Effector memory CD4-positive, alpha-beta T cell (primary cell): ENCODE results near the gene PHF3.

ENCODE experiments used
- DNase-seq, 3 donors: peaks; one replicate each; pipeline ENCODE4 v3.0.0-alpha.2; 2020
- H3K27ac ChIP-seq: 2 replicates; pipeline ENCODE4 v1.7.0; 2013; ENCODE audit warnings: mild to moderate bottlenecking, low read length, moderate library complexity; ENCODE audit not compliant: insufficient read depth, poor library complexity, severe bottlenecking
- H3K27me3 ChIP-seq: replicated peaks from 2 replicates; pipeline ENCODE4 v1.7.0; 2013; ENCODE audit warnings: mild to moderate bottlenecking, low read length; ENCODE audit not compliant: insufficient read depth, control insufficient read depth, poor library complexity, severe bottlenecking
- H3K36me3 ChIP-seq: 2 replicates; pipeline ENCODE4 v1.7.0; 2013; ENCODE audit warnings: mild to moderate bottlenecking, low read length, moderate library complexity; ENCODE audit not compliant: control insufficient read depth, insufficient read depth
- H3K4me1 ChIP-seq: 2 replicates; pipeline ENCODE4 v1.7.0; 2013; ENCODE audit warnings: low read length, mild to moderate bottlenecking; ENCODE audit not compliant: control insufficient read depth, insufficient read depth, poor library complexity, severe bottlenecking
- H3K4me3 ChIP-seq: 2 replicates; pipeline ENCODE4 v1.7.0; 2013; ENCODE audit warnings: low read length, low read depth, mild to moderate bottlenecking; ENCODE audit not compliant: insufficient read depth, poor library complexity, severe bottlenecking
- H3K9me3 ChIP-seq: 2 replicates; pipeline ENCODE4 v1.7.0; 2013; ENCODE audit warnings: mild to moderate bottlenecking, low read length, moderate library complexity; ENCODE audit not compliant: control insufficient read depth

Gene PHF3

DNA sequence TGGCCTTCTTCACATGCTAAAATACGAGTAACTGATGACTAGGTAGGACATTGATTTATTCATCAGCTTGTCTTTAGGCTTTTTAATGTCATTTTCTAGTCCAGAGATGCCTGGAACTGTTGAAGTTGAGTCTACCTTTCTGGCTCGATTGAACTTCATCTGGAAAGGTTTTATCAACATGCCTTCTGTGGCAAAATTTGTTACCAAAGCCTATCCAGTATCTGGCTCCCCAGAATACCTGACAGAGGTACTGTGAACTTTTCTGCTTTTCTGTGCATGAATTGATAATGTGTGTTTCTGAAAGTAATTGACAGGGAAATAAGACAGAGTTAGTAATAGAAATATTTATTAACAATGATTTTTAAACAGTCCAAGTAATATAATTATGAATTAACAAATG, 71.0 kb downstream of the PHF3 start:
- Histone ChIP-seq H3K36me3 (peaks cover 67% of the 10 kb centered on the region), H3K9me3 (no peaks in the 10 kb centered on the region), H3K4me3 (no peak overlapping the region)

DNA sequence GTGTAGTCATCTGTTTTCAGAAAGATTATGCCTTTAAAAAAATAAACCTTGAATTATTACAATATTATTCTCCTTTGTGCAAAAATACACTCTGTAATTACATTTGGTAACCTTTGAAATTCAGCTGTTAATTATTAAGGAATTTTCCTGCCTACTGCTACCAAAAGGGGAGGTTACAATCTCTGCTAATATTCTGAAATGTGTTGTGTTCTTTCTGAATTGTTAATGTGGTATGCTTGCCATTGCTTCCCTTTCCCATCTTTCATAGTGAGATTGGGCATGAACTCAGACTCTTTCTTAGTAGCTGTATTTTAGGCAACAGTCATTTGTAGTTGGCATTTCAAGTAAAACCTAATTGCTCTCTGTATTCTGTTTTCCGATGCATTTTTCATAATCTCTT, 73.0 kb downstream of the PHF3 start:
- Histone ChIP-seq H3K27me3 (no peaks in the 10 kb centered on the region), H3K4me1 (no peaks in the 10 kb centered on the region), H3K9me3 (no peaks in the 10 kb centered on the region), H3K36me3 (peaks cover 73% of the 10 kb centered on the region), H3K4me3 (no peak overlapping the region), H3K27ac (no peak overlapping the region)
- no peak for DNase-seq

More for the DNA sequence above, 71.0 kb downstream of the PHF3 start:
- H3K27ac ChIP-seq = no peak overlapping the region
- no peaks in the 10 kb centered on the region for H3K27me3 ChIP-seq
- H3K4me1 ChIP-seq = no peaks in the 10 kb centered on the region
- DNase-seq = no peak

DNA sequence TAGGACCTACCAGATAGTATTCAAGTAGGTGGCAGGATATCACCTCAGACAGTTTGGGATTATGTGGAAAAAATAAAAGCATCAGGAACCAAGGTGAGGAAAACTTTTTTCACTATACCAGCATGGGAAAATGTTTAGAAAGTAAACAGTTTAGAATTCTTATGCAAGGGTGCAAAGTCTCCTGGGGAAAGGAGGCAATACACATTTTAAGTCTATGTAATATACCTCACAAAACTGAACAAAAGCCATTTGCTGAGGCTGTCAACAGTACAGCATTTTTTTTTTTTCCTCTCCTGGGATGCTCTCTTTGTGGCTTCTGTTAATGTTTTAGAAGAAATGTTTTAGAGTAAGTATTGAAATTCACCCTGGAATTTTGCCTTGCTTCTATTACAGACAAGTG, 73.5 kb downstream of the PHF3 start:
- no peaks in the 10 kb centered on the region for H3K9me3 ChIP-seq
- H3K27me3 ChIP-seq = no peaks in the 10 kb centered on the region
- H3K4me3 ChIP-seq = no peak overlapping the region
- H3K4me1 ChIP-seq = no peaks in the 10 kb centered on the region
- peaks cover 68% of the 10 kb centered on the region for H3K36me3 ChIP-seq
- no peak overlapping the region for H3K27ac ChIP-seq
- no peak for DNase-seq

DNA sequence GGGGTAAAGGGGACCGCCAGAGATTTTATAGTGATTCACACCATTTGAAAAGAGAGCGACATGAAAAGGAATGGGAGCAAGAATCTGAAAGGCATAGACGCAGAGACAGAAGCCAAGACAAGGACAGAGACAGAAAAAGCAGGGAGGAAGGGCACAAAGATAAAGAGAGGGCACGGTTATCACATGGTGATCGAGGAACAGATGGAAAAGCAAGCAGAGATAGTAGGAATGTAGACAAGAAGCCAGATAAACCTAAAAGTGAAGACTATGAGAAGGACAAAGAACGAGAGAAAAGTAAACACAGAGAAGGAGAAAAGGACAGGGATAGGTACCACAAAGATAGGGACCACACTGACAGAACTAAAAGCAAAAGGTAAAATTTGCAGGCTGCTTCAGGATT, 77.7 kb downstream of the PHF3 start:
- H3K9me3 ChIP-seq = no peaks in the 10 kb centered on the region

DNA sequence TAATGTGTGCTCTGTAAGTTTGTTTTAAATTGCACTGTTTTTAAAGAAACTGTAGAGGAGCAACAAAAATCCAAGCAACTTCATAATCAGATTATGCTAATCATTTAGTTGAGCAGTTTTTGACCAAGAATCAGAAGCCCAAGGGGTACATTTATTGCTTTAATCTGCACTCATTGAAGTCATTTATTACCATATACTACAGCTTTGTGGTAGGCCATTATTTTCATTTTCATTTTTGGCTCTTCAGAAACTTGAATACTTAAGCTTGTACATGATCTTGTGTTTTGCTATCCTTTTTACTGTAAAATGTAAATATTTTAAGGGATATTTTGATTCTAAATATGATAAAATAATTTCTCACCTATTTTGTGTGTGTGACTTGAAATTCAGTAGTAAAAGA, 78.5 kb downstream of the PHF3 start:
- Histone ChIP-seq H3K9me3 (no peaks in the 10 kb centered on the region), H3K27me3 (no peaks in the 10 kb centered on the region), H3K4me1 (no peaks in the 10 kb centered on the region), H3K27ac (no peak overlapping the region), H3K36me3 (peaks cover 40% of the 10 kb centered on the region), H3K4me3 (no peak overlapping the region)
- no peak for DNase-seq

More for the DNA sequence above, 77.7 kb downstream of the PHF3 start:
- Histone ChIP-seq H3K27ac (no peak overlapping the region), H3K4me1 (no peaks in the 10 kb centered on the region), H3K4me3 (no peak overlapping the region), H3K36me3 (peaks cover 41% of the 10 kb centered on the region), H3K27me3 (no peaks in the 10 kb centered on the region)
- DNase-seq = no peak

DNA sequence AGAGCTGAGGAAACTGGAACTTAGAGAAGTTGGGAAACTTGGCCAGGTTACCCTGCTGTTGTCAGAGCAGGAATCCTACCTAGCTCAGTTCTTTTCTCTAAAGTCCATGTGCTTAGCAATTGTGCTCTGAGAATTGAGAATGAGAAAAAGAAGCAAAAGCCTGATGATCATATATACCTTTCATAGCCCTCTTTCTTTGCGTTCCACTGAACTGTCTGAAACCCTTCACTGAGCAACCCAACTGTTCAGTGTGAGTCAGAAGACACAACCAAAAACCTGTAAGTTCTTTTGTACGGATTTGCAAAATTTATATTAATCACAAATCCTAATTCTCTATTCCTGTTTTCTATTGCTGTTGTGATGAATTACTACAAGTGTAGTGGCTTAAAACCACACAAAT, 80.6 kb downstream of the PHF3 start:
- Histone ChIP-seq H3K9me3 (no peaks in the 10 kb centered on the region), H3K36me3 (peaks cover 23% of the 10 kb centered on the region), H3K4me3 (no peak overlapping the region), H3K27ac (no peak overlapping the region), H3K4me1 (no peaks in the 10 kb centered on the region), H3K27me3 (no peaks in the 10 kb centered on the region)
- DNase-seq = no peak

DNA sequence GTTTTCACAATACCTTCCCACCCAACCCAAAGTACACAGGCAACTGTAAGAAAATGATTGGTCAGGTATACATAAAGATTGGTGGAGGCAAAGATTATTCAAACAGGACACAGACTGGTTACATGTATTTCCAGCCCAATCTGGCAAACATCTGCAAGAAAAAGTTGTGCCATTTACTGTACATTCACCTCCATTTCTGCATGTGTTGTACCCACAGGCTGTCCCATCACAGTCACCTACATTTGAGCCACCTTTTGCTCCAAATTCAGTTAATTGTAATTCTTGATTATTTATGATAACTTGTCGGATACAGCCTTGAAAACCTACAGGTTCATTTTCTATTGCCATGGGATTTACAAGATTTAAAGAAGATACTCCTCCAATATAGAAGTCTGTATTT, 85.6 kb downstream of the PHF3 start:
- Histone ChIP-seq H3K36me3 (no peaks in the 10 kb centered on the region), H3K4me3 (no peak overlapping the region), H3K27ac (no peak overlapping the region), H3K4me1 (no peaks in the 10 kb centered on the region), H3K27me3 (no peaks in the 10 kb centered on the region), H3K9me3 (no peaks in the 10 kb centered on the region)
- DNase-seq = no peak

DNA sequence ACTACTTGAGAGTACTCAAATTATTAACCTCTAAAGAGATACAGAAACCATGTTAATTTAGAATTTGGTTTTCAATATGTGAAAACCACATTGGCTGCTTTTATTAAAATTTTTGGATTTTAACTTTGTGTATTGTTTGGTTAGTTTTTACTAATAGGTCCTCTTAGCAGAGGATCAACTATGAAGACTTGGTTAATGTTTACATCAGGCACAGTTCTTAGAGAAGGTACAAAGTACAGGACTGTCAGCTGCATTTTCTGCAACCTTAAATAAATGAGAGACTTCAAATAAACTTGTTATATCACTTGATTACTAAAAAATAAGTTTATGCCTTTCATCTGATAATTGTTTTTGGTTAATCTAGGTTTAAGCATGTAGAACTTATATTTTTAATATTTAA, 89.1 kb downstream of the PHF3 start:
- H3K27ac ChIP-seq = no peak overlapping the region
- no peaks in the 10 kb centered on the region for H3K36me3 ChIP-seq
- H3K27me3 ChIP-seq = no peaks in the 10 kb centered on the region
- no peaks in the 10 kb centered on the region for H3K9me3 ChIP-seq
- no peaks in the 10 kb centered on the region for H3K4me1 ChIP-seq
- DNase-seq = no peak
- H3K4me3 ChIP-seq = no peak overlapping the region

DNA sequence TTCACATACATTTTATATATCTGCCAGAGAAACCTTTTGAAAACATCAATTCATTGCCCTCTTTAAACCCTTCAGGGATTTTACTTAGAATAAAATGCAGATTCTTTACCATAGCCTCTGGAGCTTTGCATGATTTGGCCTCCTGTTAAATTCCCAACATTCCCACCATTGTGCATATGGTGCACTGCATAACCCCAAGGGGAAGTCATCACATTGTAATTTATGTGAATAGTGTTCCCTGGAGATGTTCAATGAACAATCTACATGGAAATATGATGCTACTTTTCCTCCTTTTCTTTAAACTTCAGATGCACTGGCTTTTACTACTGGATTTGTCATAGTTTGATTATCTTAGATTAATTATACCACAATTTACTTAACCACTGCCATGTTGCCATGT, 94.7 kb downstream of the PHF3 start:
- no peaks in the 10 kb centered on the region for H3K4me1 ChIP-seq
- no peak overlapping the region for H3K4me3 ChIP-seq
- no peak overlapping the region for H3K27ac ChIP-seq
- no peaks in the 10 kb centered on the region for H3K9me3 ChIP-seq
- H3K36me3 ChIP-seq = no peaks in the 10 kb centered on the region
- no peak for DNase-seq
- H3K27me3 ChIP-seq = no peaks in the 10 kb centered on the region

DNA sequence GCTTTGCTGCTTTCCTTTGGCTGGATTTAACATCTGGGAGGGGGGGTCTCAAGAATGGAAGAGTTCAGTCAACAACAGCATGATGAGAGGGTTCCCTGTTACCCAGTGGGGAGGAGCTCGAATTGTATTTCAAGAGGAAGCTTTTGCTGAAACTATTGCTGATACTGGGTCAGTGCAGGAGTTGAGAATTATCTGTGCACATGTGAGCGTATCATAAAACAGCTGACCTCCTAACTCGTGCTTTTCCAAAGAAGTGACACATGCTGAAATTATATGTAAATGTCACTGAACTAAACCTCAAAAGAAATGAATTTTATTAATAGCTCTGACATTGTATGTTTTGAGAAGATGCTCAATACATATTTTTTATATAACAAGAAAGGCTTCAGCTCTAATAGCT, 96.3 kb downstream of the PHF3 start:
- DNase-seq = no peak
- no peaks in the 10 kb centered on the region for H3K4me1 ChIP-seq
- no peak overlapping the region for H3K27ac ChIP-seq
- no peaks in the 10 kb centered on the region for H3K36me3 ChIP-seq
- H3K9me3 ChIP-seq = no peaks in the 10 kb centered on the region
- no peak overlapping the region for H3K4me3 ChIP-seq
- H3K27me3 ChIP-seq = no peaks in the 10 kb centered on the region

DNA sequence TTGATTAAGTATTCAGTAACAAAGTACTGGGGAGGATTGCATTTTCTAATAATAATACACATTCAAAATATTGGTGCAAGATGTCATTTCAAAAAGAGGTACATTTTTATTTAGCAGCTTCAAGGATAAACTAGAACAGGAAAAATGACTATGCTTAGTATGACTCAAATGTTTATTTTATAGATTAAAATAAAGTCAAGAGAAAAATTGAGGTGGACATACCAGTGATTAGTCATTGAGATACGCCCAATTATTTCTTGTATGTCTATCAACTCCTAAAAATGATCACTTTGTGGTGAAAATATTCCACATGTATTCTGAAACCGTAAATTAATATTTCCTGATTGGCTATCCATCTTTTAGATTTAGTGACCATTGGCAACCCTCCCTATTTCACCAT, 96.7 kb downstream of the PHF3 start:
- H3K4me3 ChIP-seq = no peak overlapping the region
- no peak for DNase-seq

More for the DNA sequence above, 96.7 kb downstream of the PHF3 start:
- no peaks in the 10 kb centered on the region for H3K4me1 ChIP-seq
- H3K27ac ChIP-seq = no peak overlapping the region
- H3K27me3 ChIP-seq = no peaks in the 10 kb centered on the region
- no peaks in the 10 kb centered on the region for H3K36me3 ChIP-seq
- H3K9me3 ChIP-seq = no peaks in the 10 kb centered on the region
